Mesothelial cell of epicardium (in vitro differentiated cells): ENCODE data around the gene LRMDA. TPM values are rescaled to one million over a fixed set of nuclear protein-coding genes. Genes with fewer than 3 reads are reported as not detected.
"Not testable (repeated sequence)": the region's sequence is repeated elsewhere in the genome, so short reads cannot be mapped to it uniquely, and the experiment has no call there.

ENCODE experiments used
- DNase-seq, 2 experiments: peaks; one replicate each; pipeline ENCODE4 v3.0.0; 2021; ENCODE audit warnings: low spot score in 2 of 2; ENCODE audit not compliant: unreplicated experiment in 2 of 2
- H3K27ac Mint-ChIP-seq: 2 replicates; pipeline ENCODE4 v1.8.0; 2021; ENCODE audit warnings: mixed read lengths
- H3K27me3 Mint-ChIP-seq: 2 replicates; pipeline ENCODE4 v1.8.0; 2021; ENCODE audit warnings: low read depth, mixed read lengths
- H3K36me3 Mint-ChIP-seq: 2 replicates; pipeline ENCODE4 v1.8.0; 2021; ENCODE audit warnings: mixed read lengths
- H3K4me1 Mint-ChIP-seq: 2 replicates; pipeline ENCODE4 v1.8.0; 2021; ENCODE audit warnings: mixed read lengths
- H3K4me3 Mint-ChIP-seq: 2 replicates; pipeline ENCODE4 v1.8.0; 2021; ENCODE audit warnings: mild to moderate bottlenecking, moderate library complexity, mixed read lengths
- H3K9me3 Mint-ChIP-seq: 2 replicates; pipeline ENCODE4 v1.8.0; 2021; ENCODE audit warnings: mixed read lengths
- CTCF ChIP-seq: fragments of 200-600 bp; sonication (generic); IDR thresholded peaks from one replicate; pipeline ENCODE4 v1.5.0; 2021; ENCODE audit warnings: antibody characterized with exemption; ENCODE audit not compliant: unreplicated experiment
- total RNA-seq: library from RNA; stranded (reverse); gene quantifications from 3 replicates; pipeline ENCODE4 v1.2.1, GENCODE V29; 2021

The LRMDA gene
- total RNA-seq, 1 donor from 2014 or later = 2.0 TPM

GRCh38 chr10:75764974-75765788 is 333.8 kb downstream of the LRMDA start:
- H3K4me1 Mint-ChIP-seq = peaks cover 13% of the 10 kb centered on the region
- TF ChIP-seq CTCF = no peak
- no peak for DNase-seq
- no peak overlapping the region for H3K4me3 Mint-ChIP-seq
- no peaks in the 10 kb centered on the region for H3K36me3 Mint-ChIP-seq
- no peaks in the 10 kb centered on the region for H3K9me3 Mint-ChIP-seq
- peaks cover 85% of the 10 kb centered on the region for H3K27me3 Mint-ChIP-seq
- no peak overlapping the region for H3K27ac Mint-ChIP-seq

GRCh38 chr10:75765789-75766096 is 334.3 kb downstream of the LRMDA start:
- H3K4me1 Mint-ChIP-seq = peaks cover 13% of the 10 kb centered on the region
- no peak for TF ChIP-seq CTCF
- H3K27ac Mint-ChIP-seq = no peak overlapping the region

GRCh38 chr10:75766106-75766505 is 334.7 kb downstream of the LRMDA start:
- Mint-ChIP-seq H3K9me3 (no peaks in the 10 kb centered on the region), H3K4me3 (no peak overlapping the region), H3K36me3 (no peaks in the 10 kb centered on the region), H3K27me3 (peaks cover 83% of the 10 kb centered on the region), H3K27ac (no peak overlapping the region), H3K4me1 (peaks cover 13% of the 10 kb centered on the region)
- DNase-seq = no peak
- no peak for TF ChIP-seq CTCF

More at GRCh38 chr10:75765789-75766096, 334.3 kb downstream of the LRMDA start:
- H3K4me3 Mint-ChIP-seq = no peak overlapping the region
- no peaks in the 10 kb centered on the region for H3K36me3 Mint-ChIP-seq
- peaks cover 83% of the 10 kb centered on the region for H3K27me3 Mint-ChIP-seq
- no peak for DNase-seq
- no peaks in the 10 kb centered on the region for H3K9me3 Mint-ChIP-seq

GRCh38 chr10:75766752-75767151 is 335.3 kb downstream of the LRMDA start:
- Mint-ChIP-seq H3K4me1 (peaks cover 13% of the 10 kb centered on the region), H3K27me3 (peaks cover 86% of the 10 kb centered on the region)
- not testable (repeated sequence) for H3K9me3 Mint-ChIP-seq, H3K4me3 Mint-ChIP-seq, H3K27ac Mint-ChIP-seq, DNase-seq, H3K36me3 Mint-ChIP-seq

GRCh38 chr10:75770626-75771081 is 339.2 kb downstream of the LRMDA start:
- no peak for DNase-seq
- H3K4me3 Mint-ChIP-seq = no peak overlapping the region
- no peak overlapping the region for H3K27ac Mint-ChIP-seq
- TF ChIP-seq CTCF = no peak
- H3K27me3 Mint-ChIP-seq = peaks cover 75% of the 10 kb centered on the region
- no peaks in the 10 kb centered on the region for H3K9me3 Mint-ChIP-seq
- no peaks in the 10 kb centered on the region for H3K4me1 Mint-ChIP-seq
- H3K36me3 Mint-ChIP-seq = no peaks in the 10 kb centered on the region

GRCh38 chr10:75771606-75772005 is 340.2 kb downstream of the LRMDA start:
- Mint-ChIP-seq H3K27me3 (peaks cover 76% of the 10 kb centered on the region), H3K9me3 (no peaks in the 10 kb centered on the region), H3K36me3 (no peaks in the 10 kb centered on the region), H3K27ac (no peak overlapping the region), H3K4me1 (no peaks in the 10 kb centered on the region), H3K4me3 (no peak overlapping the region)
- TF ChIP-seq CTCF = no peak
- DNase-seq = no peak
